Left colon (tissue), 2 donors: ENCODE results near the gene DLGAP1. TPM values are rescaled to one million over a fixed set of nuclear protein-coding genes. Genes with fewer than 3 reads are reported as not detected.
"Not testable (repeated sequence)": the region's sequence is repeated elsewhere in the genome, so short reads cannot be mapped to it uniquely, and the experiment has no call there.

ENCODE experiments used
- ATAC-seq: fragments of 200-7000 bp; cut with Tn5 transposase; one replicate; pipeline ENCODE4 v1.9.1; 2020; ENCODE audit warnings: mild to moderate bottlenecking, moderate library complexity
- DNase-seq, 2 donors: peaks; one replicate each; pipeline ENCODE4 v3.0.0-alpha.2; 2020
- intact Hi-C, 2 donors: fragments of 100-400 bp; cut with DNase I in 1 of 2; cut with micrococcal nuclease in 1 of 2; formaldehyde crosslinking; loops; one replicate each; pipeline versions ENCODE4 v1.11.2 to v1.14.0; 2022; cut with DNase I, micrococcal nuclease
- total RNA-seq, 2 donors: library from RNA; stranded (reverse); fragmentation: NEBNext Ultra II Directional; extraction: Animal tissue kit (Norgen Biotek cat#: 25700); gene quantifications; one replicate each; pipeline ENCODE4 v1.2.1, GENCODE V29; 2021
- donor health status: DM: no; HTN: no; CAD: no.
- donor health status: DM: yes; HTN: yes; CAD: no.

Gene DLGAP1
- total RNA-seq, 2 donors from 2014 or later, result 0.95 to 2.2 TPM

DNA sequence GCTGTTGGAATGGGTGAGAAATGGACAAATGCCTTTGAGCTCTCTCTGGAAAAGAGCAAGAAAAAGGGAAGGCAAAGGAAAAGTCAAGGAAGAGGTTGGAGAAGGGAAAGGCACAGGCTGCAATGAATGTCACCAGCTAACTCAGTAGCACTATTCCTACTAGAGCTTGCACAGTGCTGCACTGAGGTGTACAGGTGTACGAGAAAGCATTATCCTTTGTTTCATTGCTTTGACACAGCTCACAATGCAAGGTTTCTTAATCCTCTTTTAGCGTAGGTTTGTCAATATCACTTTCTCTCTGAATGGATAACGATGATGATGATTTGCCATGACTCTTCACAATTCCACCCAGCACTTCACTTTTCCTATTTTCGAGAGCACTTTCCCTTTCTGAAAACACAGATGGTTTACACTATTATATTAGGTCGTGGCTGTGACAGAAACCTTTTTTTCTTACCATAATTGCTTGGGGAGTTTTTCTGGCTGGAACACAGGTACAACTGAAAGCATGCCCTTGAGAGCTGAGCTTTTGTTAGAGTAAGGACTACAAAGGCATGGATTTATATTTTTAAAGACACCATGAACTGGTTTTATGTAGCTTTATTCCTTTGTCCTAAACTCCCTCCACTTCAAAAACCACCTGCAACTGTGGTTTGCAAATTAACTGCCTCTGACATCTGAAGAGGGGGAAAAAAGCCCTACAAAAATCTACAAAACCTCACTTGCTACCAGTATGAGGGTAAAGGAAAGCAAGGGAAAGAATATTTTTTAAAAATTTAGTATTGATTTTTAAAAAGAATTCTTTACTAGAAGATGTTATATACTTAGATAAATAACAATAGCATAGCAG, 739.7 kb downstream of the DLGAP1 start:
- intact Hi-C loops, result no loop called here

GRCh38 chr18:3713708-3714107, 741.4 kb downstream of the DLGAP1 start:
- intact Hi-C loops, result no loop called here
- ATAC-seq (no peak), DNase-seq (no peak)

More for the DNA sequence above, 739.7 kb downstream of the DLGAP1 start:
- ATAC-seq (no peak), DNase-seq (no peak)

GRCh38 chr18:3713166-3713565, 741.9 kb downstream of the DLGAP1 start:
- no peak for DNase-seq
- ATAC-seq, result no peak
- intact Hi-C loops, result no loop called here

GRCh38 chr18:3712491-3712890, 742.6 kb downstream of the DLGAP1 start:
- intact Hi-C loops, result no loop called here
- ATAC-seq (no peak), DNase-seq (no peak)

DNA sequence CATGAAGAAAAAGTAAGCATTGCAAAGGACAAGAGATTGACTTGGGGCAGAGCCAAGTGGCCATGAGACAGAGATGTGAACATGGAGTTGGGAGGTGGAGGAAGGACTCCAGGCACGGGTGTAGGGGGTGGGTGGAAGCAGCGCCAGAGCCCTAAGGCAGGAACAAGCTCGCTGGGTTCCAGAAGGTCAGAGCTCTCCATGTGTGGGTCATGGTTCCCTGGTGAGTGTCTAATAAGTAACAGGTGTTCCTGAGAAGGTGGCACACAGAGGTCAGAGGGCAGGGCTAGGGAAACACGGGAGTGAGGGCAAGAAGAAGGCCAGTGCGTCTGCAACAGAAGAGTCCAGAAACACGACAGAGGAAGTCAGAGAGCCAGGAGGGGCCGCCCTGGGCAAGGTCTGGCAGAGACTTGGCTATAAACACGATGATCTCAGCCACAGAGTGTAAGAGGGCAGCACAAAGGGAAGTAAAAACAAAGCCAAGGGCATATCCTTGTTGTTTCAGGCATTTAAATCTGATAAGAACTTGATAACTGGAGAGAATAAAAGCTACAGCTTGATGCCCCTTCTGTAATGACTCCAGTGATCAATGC, 744.3 kb downstream of the DLGAP1 start:
- peak; percentile 85 to 88 for DNase-seq
- intact Hi-C loops, result no loop called here

DNA sequence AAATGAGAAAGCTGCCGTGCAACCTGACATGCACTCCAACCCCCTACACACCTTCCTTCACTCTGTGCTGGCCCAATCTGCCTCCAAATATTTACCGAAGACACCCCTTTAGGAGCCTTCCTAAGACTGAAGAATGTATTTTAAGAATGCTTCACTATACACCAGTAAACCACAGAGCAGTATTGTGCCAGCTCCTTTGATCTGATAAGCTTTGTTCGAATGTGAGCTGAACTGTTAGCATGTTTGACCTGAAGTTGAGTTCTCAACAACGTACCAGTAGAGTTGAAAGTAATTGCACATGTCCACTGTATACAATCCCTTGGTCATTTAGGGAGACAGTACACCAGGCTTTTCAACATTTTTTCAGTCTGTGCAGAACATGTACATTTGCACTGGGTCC, 745.9 kb downstream of the DLGAP1 start:
- intact Hi-C loops, result no loop called here
- DNase-seq (no peak), ATAC-seq (no peak)

More for the DNA sequence above, 744.3 kb downstream of the DLGAP1 start:
- ATAC-seq, result peak; percentile 97

DNA sequence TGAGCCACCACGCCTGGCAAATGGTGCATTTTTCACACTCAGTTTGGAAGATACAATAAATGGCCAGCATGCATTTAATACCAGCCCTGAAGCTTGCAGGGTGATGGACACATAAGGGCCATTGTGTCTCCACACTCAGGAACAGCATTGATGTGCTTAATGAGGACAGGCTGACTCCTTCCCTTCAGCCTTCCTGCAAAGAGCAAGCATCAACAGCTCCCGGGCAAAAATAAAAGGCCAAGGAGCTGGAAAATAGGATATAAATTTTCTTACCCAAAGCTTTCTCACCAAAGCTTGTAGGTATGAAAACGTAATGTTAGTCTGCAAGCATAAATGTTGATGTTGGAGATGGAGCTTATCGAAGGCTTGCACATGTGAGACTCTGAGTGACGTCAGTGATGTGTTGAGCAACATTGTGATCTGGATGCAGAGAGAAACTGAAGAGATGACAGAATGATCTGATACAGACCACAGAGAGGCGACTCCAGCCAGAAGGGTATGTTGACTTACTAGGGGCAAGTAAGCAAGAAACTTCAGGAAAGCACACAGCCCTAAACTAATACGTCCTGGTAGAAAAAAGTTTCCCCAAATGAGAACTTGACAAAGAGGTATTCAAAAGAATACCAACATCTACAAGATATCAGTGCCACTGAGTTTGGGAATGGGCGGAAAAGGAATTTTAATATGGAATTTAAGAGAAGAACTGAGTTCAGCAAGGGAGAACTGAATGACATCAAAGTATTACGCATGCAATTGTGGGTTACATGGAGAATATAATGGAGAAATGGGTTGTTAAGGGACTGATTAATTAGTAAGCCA, 748.6 kb downstream of the DLGAP1 start:
- ATAC-seq, result no peak
- intact Hi-C loops, result no loop called here

GRCh38 chr18:3704556-3705344, 750.4 kb downstream of the DLGAP1 start:
- intact Hi-C loops, result no loop called here

More for the DNA sequence above, 748.6 kb downstream of the DLGAP1 start:
- DNase-seq, result no peak

DNA sequence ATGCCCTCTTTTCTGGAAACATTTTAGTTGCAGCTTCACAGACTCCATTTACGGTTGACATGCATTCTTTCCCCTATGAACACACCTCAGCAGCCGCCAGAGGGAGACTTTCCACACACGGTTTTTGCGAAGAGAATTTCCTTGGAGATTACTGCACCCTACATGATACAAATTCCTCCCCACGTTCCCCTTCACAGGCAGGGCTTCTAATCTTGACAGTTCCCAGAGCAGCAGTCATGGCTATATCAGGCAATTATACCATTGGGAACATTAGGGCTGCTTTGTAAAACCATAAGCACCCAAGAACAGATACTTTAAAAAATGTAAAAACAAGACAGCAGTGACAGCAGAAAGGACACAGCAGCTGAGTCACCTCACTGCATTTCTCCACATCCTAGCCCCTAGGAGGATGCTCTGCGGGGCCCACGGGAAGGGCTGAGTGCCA, 751.4 kb downstream of the DLGAP1 start:
- DNase-seq, result peak; percentile 41 to 83
- intact Hi-C loops, result no loop called here
- ATAC-seq, result peak; percentile 85

More at GRCh38 chr18:3704556-3705344, 750.4 kb downstream of the DLGAP1 start:
- ATAC-seq (no peak), DNase-seq (no peak)

- DNase-seq (peak; percentile 51 to 64), ATAC-seq (peak; percentile 89)
- intact Hi-C loops, result not testable (repeated sequence)
These were observed 755.2 kb downstream of the DLGAP1 start for GRCh38 chr18:3699707-3700567.

GRCh38 chr18:3694030-3694778, 760.9 kb downstream of the DLGAP1 start:
- DNase-seq, ATAC-seq, intact Hi-C loops: not testable (repeated sequence)

DNA sequence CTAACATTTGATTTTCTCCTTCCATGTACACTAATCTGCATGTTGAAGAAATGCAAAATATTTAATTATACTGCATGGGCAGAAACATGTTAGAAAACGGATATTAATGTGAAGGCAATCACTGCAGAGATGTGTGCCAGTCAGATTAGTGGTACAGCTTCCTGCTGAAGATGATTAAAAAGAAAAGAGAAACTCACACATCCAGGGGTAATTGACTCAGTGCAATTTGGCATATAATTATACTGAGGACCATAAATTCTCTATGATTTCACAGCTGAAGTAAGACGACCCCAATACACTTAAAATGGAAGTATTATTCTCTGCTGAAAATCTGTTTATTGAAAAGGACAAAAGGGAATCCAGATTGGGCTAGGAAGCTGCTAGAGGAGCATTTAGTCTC, 761.7 kb downstream of the DLGAP1 start:
- intact Hi-C loops, result no loop called here
- DNase-seq, result no peak
- no peak for ATAC-seq

DNA sequence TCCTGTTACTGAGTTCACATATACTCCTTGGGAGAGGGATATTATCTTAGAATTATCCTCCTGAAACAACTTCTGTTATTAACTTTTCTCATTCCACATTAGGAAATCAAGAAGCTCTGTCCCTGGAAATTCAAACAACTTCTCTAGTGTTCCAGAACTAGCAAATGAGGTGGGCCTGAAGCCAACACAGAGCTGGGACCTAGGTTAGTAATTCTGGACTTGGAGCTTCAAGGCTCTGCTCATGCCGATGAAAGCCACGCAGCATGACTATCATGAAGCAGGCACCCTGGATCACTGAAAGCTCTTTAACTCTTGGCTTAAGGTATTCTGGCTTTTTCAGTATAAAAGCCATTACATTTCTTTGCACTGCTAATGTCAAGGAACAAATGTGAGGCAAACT, 762.4 kb downstream of the DLGAP1 start:
- ATAC-seq (no peak), DNase-seq (no peak)
- intact Hi-C loops, result no loop called here

DNA sequence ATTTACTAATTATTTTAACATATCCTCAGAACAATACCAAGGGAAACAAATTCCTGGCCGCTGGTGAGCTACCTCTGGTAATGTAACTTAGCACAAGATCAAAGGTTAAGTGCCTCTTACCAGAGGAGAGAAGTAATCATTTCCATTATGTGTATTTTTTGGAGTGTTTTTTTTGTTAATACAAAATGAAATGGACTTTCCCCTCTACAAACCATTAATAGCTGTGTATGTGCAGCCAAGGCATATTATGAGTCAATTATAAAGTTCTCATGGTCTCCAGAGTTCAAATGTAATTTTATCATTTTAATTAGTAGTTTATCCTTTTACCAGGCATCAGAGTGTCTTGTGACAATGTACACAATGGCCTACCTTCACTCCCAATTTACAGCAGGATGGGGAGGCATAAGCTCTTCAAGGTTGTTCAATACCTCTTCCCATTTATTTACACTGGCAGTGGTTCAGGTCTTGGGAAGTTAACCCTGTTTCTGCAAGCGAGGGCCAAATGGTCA, 762.9 kb downstream of the DLGAP1 start:
- intact Hi-C loops, result no loop called here
- ATAC-seq (peak; percentile 62), DNase-seq (no peak)

DNA sequence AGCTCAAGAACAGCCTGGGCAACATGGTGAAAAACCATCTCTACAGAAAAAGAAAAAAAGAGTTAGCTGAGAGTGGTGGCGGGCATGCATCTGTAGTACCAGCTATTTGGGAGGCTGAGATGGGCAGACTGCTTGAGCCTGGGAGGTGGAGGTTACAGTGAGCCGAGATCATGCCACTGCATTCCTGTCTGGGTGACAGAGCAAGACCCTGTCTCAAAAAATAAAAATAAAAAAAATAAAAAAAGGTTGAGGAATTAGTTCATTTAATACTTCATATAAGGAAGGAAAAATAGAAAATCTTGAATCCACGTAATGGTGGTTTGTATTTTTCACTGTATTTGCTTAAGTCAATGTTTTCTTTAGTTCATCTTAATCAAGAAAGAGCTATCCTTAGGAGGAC, 763.4 kb downstream of the DLGAP1 start:
- intact Hi-C loops, result no loop called here
- ATAC-seq (no peak), DNase-seq (no peak)

- ATAC-seq (no peak), DNase-seq (no peak)
- intact Hi-C loops, result no loop called here
These were observed 764.4 kb downstream of the DLGAP1 start for GRCh38 chr18:3690764-3691066.
